Suprapubic skin (tissue), 4 donors: ENCODE data around the gene MAP6. TPM values are rescaled to one million over a fixed set of nuclear protein-coding genes. Genes with fewer than 3 reads are reported as not detected.

Experiments
- DNase-seq, 2 donors: peaks; one replicate each; pipeline ENCODE4 v3.0.0-alpha.2; 2019; ENCODE audit warnings: low spot score in 2 of 2
- H3K27ac ChIP-seq: fragments of 200-600 bp; sonication (generic); one replicate; pipeline ENCODE4 v1.5.1; 2019
- H3K27me3 ChIP-seq: fragments of 200-600 bp; sonication (generic); one replicate; pipeline ENCODE4 v1.5.1; 2019
- H3K36me3 ChIP-seq: fragments of 200-600 bp; sonication (generic); one replicate; pipeline ENCODE4 v1.5.1; 2019
- H3K4me1 ChIP-seq: fragments of 200-600 bp; sonication (generic); one replicate; pipeline ENCODE4 v1.5.1; 2019
- H3K4me3 ChIP-seq: fragments of 200-600 bp; sonication (generic); one replicate; pipeline ENCODE4 v1.5.1; 2019; ENCODE audit warnings: mild to moderate bottlenecking
- H3K9me3 ChIP-seq: fragments of 200-600 bp; sonication (generic); one replicate; pipeline ENCODE4 v1.5.1; 2019
- EP300 ChIP-seq: sonication (generic); formaldehyde crosslinking; IDR thresholded peaks from one replicate; pipeline ENCODE4 v1.6.1; 2017; ENCODE audit warnings: antibody characterized with exemption
- POLR2A ChIP-seq, 2 donors: fragments of 450-650 bp; IDR thresholded peaks; one replicate each; pipeline ENCODE4 v1.6.1; 2017; ENCODE audit warnings: antibody characterized with exemption in 2 of 2, mild to moderate bottlenecking in 2 of 2, moderate library complexity in 2 of 2
- POLR2AphosphoS5 ChIP-seq, 3 donors: sonication (generic); formaldehyde crosslinking; IDR thresholded peaks; one replicate each; pipeline ENCODE4 v1.6.1; 2017; ENCODE audit warnings: antibody characterized with exemption in 3 of 3
- WGBS: methylation state at CpG from one replicate; pipeline ENCODE4 v1.1.5; 2018; 5-methylcytosine and 5-hydroxymethylcytosine counted together
- total RNA-seq, 4 donors: library from RNA; depleted of rRNA; stranded (reverse); fragments of >200 nt; gene quantifications; one replicate each; pipeline ENCODE4 v1.1.0, GENCODE V29; 2016
- TF ChIP-seq, protein P1 (sequence below), 2 donors: fragments of 200-600 bp in 1 of 2; fragments of 450-650 bp in 1 of 2; sonication (generic) in 1 of 2; IDR thresholded peaks; one replicate each; pipeline ENCODE4 v1.5.1; 2016 to 2019; ENCODE audit warnings: antibody characterized with exemption in 2 of 2, mild to moderate bottlenecking in 1 of 2, moderate library complexity in 1 of 2

The MAP6 gene
- total RNA-seq, 4 donors from 2014 or later = 2.7 to 11.0 (median 4.6) TPM

DNA sequence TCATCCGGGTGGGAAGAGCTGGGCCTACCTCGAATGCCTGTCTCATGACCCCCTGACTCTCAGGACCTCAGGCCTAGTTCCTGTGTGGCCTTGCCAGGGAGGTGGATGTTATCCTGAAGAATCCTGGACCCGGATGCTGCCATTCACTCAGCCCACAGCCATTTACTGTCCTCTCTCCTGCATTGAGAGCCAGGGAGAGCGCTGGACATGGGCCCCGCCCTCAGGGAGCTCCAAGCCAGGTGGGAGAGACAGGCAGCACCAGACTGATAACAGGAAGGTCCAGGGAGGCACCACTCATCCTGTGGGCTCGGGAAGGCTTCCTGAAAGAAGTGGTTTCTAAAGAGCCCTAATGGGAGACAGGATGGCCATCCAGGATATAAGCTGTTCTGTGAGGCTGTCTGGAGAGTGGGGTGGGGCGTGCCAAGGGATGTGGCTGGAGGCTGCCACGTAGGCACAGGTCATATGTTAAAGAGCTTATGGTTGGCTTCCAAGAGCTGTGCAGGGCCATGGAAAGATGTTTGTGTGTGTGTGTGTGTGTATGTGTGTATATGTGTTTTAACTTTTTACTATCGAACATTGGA lies 98.2 kb downstream of the MAP6 start:
- DNase-seq = no peak
- H3K36me3 ChIP-seq = peaks cover 79% of the 10 kb centered on the region
- H3K9me3 ChIP-seq = no peaks in the 10 kb centered on the region
- no peak for TF ChIP-seq POLR2AphosphoS5 (IDR thresholded peaks at IDR 0.05)
- no peak for TF ChIP-seq POLR2A (IDR thresholded peaks at IDR 0.05)
- TF ChIP-seq EP300 = no peak
- TF ChIP-seq, protein P1, sequence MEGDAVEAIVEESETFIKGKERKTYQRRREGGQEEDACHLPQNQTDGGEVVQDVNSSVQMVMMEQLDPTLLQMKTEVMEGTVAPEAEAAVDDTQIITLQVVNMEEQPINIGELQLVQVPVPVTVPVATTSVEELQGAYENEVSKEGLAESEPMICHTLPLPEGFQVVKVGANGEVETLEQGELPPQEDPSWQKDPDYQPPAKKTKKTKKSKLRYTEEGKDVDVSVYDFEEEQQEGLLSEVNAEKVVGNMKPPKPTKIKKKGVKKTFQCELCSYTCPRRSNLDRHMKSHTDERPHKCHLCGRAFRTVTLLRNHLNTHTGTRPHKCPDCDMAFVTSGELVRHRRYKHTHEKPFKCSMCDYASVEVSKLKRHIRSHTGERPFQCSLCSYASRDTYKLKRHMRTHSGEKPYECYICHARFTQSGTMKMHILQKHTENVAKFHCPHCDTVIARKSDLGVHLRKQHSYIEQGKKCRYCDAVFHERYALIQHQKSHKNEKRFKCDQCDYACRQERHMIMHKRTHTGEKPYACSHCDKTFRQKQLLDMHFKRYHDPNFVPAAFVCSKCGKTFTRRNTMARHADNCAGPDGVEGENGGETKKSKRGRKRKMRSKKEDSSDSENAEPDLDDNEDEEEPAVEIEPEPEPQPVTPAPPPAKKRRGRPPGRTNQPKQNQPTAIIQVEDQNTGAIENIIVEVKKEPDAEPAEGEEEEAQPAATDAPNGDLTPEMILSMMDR (IDR thresholded peaks at IDR 0.05) = no peak
- no peaks in the 10 kb centered on the region for H3K27me3 ChIP-seq
- 65% methylated on average over 7 of the region's 9 CpGs for WGBS
- H3K4me3 ChIP-seq = no peak overlapping the region
- H3K4me1 ChIP-seq = peaks cover 26% of the 10 kb centered on the region
- no peak overlapping the region for H3K27ac ChIP-seq

DNA sequence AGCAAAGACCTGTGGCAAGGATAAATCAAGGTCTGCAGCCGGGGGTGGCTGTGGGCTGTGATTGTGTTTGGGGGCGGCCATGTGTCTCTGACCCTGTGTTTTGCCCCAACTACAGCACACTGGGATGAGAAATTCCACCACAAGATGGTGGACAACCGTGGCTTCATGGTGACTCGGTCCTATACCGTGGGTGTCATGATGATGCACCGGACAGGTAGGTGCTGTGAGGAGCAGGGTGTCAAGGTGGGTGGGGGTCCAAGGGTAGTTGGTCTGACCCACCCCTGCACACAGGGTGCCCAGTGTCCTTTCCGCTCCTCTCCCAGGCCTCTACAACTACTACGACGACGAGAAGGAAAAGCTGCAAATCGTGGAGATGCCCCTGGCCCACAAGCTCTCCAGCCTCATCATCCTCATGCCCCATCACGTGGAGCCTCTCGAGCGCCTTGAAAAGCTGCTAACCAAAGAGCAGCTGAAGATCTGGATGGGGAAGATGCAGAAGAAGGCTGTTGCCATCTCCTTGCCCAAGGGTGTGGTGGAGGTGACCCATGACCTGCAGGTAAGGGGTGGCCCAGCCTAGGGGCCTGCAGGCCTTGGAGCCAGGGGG lies 100.1 kb downstream of the MAP6 start:
- Histone ChIP-seq H3K36me3 (peaks cover 75% of the 10 kb centered on the region), H3K4me1 (peaks cover 45% of the 10 kb centered on the region), H3K4me3 (no peak overlapping the region), H3K9me3 (no peaks in the 10 kb centered on the region), H3K27ac (no peak overlapping the region), H3K27me3 (no peaks in the 10 kb centered on the region)
- TF ChIP-seq POLR2A (IDR thresholded peaks at IDR 0.05) (no peak), POLR2AphosphoS5 (IDR thresholded peaks at IDR 0.05) (no peak), EP300 (no peak)
- TF ChIP-seq, protein P1 (IDR thresholded peaks at IDR 0.05) = no peak
- DNase-seq = no peak
- 82% methylated on average over 12 of the region's 14 CpGs for WGBS

DNA sequence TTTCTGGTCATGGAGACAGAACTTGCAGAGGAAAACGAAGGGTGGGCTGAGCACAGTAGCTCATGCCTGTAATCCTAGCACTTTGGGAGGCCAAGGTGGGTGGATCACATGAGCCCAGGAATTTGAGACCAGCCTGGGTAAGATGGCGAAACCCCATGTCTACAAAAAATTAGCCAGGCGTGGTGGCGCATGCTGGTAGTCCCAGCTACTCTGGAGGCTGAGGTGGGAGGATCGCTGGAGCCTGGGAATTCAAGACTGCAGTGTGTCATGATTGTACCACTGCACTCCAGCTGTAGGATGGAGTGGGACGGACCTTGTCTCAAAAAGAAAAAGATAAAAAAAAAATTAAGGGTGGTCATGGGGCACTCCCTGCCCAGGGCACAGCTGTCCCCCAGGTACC lies 100.9 kb downstream of the MAP6 start:
- Histone ChIP-seq H3K27me3 (no peaks in the 10 kb centered on the region), H3K9me3 (no peaks in the 10 kb centered on the region), H3K4me3 (no peak overlapping the region), H3K27ac (peak overlapping the region; percentile 5), H3K4me1 (peaks cover 53% of the 10 kb centered on the region), H3K36me3 (peaks cover 67% of the 10 kb centered on the region)
- 93% methylated on average over 6 of the region's 6 CpGs for WGBS
- TF ChIP-seq POLR2AphosphoS5 (IDR thresholded peaks at IDR 0.05) (no peak), EP300 (no peak), POLR2A (IDR thresholded peaks at IDR 0.05) (no peak)
- TF ChIP-seq, protein P1 (IDR thresholded peaks at IDR 0.05) = no peak
- DNase-seq = no peak

DNA sequence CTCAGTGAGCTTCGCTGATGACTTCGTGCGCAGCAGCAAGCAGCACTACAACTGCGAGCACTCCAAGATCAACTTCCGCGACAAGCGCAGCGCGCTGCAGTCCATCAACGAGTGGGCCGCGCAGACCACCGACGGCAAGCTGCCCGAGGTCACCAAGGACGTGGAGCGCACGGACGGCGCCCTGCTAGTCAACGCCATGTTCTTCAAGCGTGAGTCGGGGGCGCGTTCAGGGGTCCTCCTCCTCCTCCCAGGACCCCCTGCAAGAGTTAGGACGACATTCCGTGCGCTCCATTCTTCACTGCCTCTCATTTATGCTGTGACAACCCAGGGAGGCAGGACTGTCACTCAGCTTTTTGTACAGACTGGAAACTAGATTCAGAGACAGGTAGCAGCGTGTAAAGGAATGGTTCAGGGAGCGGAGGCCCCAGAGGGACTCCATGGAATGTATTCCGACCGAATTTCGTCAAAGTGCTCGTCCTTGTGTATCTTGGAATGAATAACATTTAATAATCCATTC lies 102.0 kb downstream of the MAP6 start:
- 83% methylated on average over 34 of the region's 34 CpGs for WGBS
- H3K36me3 ChIP-seq = peaks cover 56% of the 10 kb centered on the region
- peaks cover 55% of the 10 kb centered on the region for H3K4me1 ChIP-seq
- no peaks in the 10 kb centered on the region for H3K27me3 ChIP-seq
- TF ChIP-seq POLR2A (IDR thresholded peaks at IDR 0.05) = no peak
- TF ChIP-seq, protein P1 (IDR thresholded peaks at IDR 0.05) = no peak
- no peak for TF ChIP-seq EP300
- no peak for TF ChIP-seq POLR2AphosphoS5 (IDR thresholded peaks at IDR 0.05)
- no peak for DNase-seq
- H3K27ac ChIP-seq = no peak overlapping the region
- no peak overlapping the region for H3K4me3 ChIP-seq
- no peaks in the 10 kb centered on the region for H3K9me3 ChIP-seq

DNA sequence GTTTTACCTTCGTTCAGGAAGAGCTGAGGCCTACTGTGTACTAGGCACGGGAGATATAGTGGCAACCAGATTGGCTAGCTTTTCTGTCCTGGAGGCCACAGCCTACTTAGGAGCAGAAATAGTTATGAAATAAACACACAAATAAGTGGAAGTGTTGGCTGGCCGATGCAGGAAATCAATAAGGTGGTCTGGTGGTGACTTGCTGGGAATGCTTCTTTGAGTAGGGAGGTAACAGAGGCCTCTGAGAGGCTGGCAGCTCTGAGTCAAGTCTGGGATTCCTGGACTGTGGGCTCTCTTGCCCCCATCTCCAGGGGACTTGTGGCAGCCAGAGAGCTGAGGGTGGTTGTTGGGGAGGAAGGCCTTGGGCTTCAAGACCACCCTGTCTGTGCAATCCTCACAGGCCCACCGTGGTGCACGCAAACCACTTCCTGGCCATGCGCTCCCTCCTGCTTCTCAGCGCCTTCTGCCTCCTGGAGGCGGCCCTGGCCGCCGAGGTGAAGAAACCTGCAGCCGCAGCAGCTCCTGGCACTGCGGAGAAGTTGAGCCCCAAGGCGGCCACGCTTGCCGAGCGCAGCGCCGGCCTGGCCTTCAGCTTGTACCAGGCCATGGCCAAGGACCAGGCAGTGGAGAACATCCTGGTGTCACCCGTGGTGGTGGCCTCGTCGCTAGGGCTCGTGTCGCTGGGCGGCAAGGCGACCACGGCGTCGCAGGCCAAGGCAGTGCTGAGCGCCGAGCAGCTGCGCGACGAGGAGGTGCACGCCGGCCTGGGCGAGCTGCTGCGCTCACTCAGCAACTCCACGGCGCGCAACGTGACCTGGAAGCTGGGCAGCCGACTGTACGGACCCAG lies 102.7 kb downstream of the MAP6 start:
- Histone ChIP-seq H3K4me3 (no peak overlapping the region), H3K4me1 (peaks cover 62% of the 10 kb centered on the region), H3K27ac (peak overlapping the region; percentile 25), H3K9me3 (no peaks in the 10 kb centered on the region), H3K36me3 (peaks cover 49% of the 10 kb centered on the region), H3K27me3 (no peaks in the 10 kb centered on the region)
- WGBS = 73% methylated on average over 39 of the region's 43 CpGs
- DNase-seq = no peak
- TF ChIP-seq EP300 (no peak), POLR2A (IDR thresholded peaks at IDR 0.05) (no peak), POLR2AphosphoS5 (IDR thresholded peaks at IDR 0.05) (no peak)
- TF ChIP-seq, protein P1 (IDR thresholded peaks at IDR 0.05) = no peak
